GM12864 (cell line): ENCODE measurements around the gene GIN1.
A peak's percentile ranks its signal among the peaks of the same experiment; 100 is the strongest.

ENCODE experiments used
- DNase-seq: peaks from one replicate; pipeline ENCODE4 v3.0.0-alpha.2; 2011; ENCODE audit warnings: low read depth
- H3K4me3 ChIP-seq: 2 replicates; pipeline ENCODE4 v1.5.1; 2011; ENCODE audit warnings: mild to moderate bottlenecking, low read depth, low read length, control low read depth
- CTCF ChIP-seq: IDR thresholded peaks from 2 replicates; pipeline ENCODE4 v1.5.1; 2011; ENCODE audit warnings: low read depth, mild to moderate bottlenecking, moderate library complexity, low read length, control low read depth, inconsistent platforms; ENCODE audit errors: missing control alignments

Gene GIN1

GRCh38 chr5:103122242-103122641, 2.3 kb upstream of the GIN1 start:
- no peak overlapping the region for H3K4me3 ChIP-seq
- DNase-seq: no peak

GRCh38 chr5:103120607-103121200, 766 bp upstream of the GIN1 start:
- DNase-seq: no peak
- H3K4me3 ChIP-seq: peak overlapping the region; percentile 66
- TF ChIP-seq CTCF: no peak

More at GRCh38 chr5:103122242-103122641, 2.3 kb upstream of the GIN1 start:
- no peak for TF ChIP-seq CTCF

GRCh38 chr5:103119070-103119764, 721 bp downstream of the GIN1 start:
- TF ChIP-seq CTCF: no peak
- peak overlapping the region; percentile 66 for H3K4me3 ChIP-seq
- DNase-seq: no peak

- no peak overlapping the region for H3K4me3 ChIP-seq
- DNase-seq: no peak
- no peak for TF ChIP-seq CTCF
Measured at GRCh38 chr5:103117471-103117991, 2.4 kb downstream of the GIN1 start.

GRCh38 chr5:103114440-103114839, 5.5 kb downstream of the GIN1 start:
- H3K4me3 ChIP-seq: no peak overlapping the region
- TF ChIP-seq CTCF: no peak
- no peak for DNase-seq

- H3K4me3 ChIP-seq: no peak overlapping the region
- DNase-seq: no peak
- TF ChIP-seq CTCF: no peak
Measured at GRCh38 chr5:103112910-103113309, 7.0 kb downstream of the GIN1 start.
